Measurements from ENCODE around the gene IL1RAPL2. TPM values are rescaled to one million over a fixed set of nuclear protein-coding genes. Genes with fewer than 3 reads are reported as not detected.

The IL1RAPL2 gene
- total and polyA plus RNA-seq, 2 of the 8 experiments (the other 6 are each of a cell fraction or from before 2014, with no cell fraction given): 0.20 to 1.3 TPM

DNA sequence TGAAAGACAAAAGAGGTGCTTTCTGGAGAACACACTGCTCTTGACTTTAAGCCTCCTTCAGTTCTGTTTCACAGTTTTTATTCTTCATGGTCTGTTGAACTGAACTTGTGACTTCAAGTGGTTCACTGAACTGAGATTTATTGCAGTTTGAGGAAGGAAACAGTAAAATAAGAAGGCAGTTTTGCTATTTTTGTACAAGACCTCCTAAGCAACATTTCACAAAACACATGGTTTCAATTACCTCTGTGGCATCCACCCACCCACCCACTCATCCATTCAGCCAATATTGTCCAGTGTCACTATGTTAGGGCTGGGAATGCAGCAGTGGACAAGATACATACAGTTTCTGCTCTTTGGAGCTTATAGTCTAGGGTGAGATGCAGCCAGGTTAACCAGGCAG is 131.3 kb downstream of the IL1RAPL2 start (continued):
- TF ChIP-seq, protein P1, sequence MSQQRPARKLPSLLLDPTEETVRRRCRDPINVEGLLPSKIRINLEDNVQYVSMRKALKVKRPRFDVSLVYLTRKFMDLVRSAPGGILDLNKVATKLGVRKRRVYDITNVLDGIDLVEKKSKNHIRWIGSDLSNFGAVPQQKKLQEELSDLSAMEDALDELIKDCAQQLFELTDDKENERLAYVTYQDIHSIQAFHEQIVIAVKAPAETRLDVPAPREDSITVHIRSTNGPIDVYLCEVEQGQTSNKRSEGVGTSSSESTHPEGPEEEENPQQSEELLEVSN (IDR thresholded peaks at IDR 0.05): no peak
- TF ChIP-seq POLR2AphosphoS5 (IDR thresholded peaks at IDR 0.05; ENCODE audit: low read depth, low read length): no peak
- TF ChIP-seq KDM5A (IDR thresholded peaks at IDR 0.05; ENCODE audit: low read length): no peak
- TF ChIP-seq POU5F1 (IDR thresholded peaks at IDR 0.05; ENCODE audit: low read depth, low read length): no peak

Data from H1 (cell line).